GM23248 (cell line): ENCODE measurements around the gene GAS2. TPM values are rescaled to one million over a fixed set of nuclear protein-coding genes. Genes with fewer than 3 reads are reported as not detected.

Experiments
- DNase-seq: peaks from one replicate; pipeline ENCODE4 v3.0.0-alpha.2; 2015
- H2AFZ ChIP-seq: fragments of 200-600 bp; sonication (generic); 2 replicates; pipeline ENCODE4 v1.6.1; 2016; ENCODE audit warnings: antibody characterized with exemption
- H3F3A ChIP-seq: fragments of 200-600 bp; sonication (generic); 2 replicates; pipeline ENCODE4 v1.6.1; 2016; ENCODE audit warnings: mild to moderate bottlenecking, antibody characterized with exemption, mixed run types; ENCODE audit not compliant: insufficient read depth
- H3K27ac ChIP-seq: fragments of 200-600 bp; sonication (generic); 2 replicates; pipeline ENCODE4 v1.5.1; 2016; ENCODE audit warnings: mild to moderate bottlenecking
- H3K27me3 ChIP-seq: fragments of 200-600 bp; sonication (generic); replicated peaks from 2 replicates; pipeline ENCODE4 v1.6.1; 2016; ENCODE audit warnings: mild to moderate bottlenecking; ENCODE audit not compliant: insufficient read depth
- H3K36me3 ChIP-seq: fragments of 200-600 bp; sonication (generic); 2 replicates; pipeline ENCODE4 v1.6.1; 2016; ENCODE audit warnings: low read depth, mild to moderate bottlenecking
- H3K4me1 ChIP-seq: fragments of 200-600 bp; sonication (generic); 2 replicates; pipeline ENCODE4 v1.6.1; 2016; ENCODE audit warnings: mild to moderate bottlenecking; ENCODE audit not compliant: insufficient read depth
- H3K4me2 ChIP-seq: fragments of 200-600 bp; sonication (generic); one replicate; pipeline ENCODE4 v1.6.1; 2016; ENCODE audit warnings: mild to moderate bottlenecking; ENCODE audit not compliant: unreplicated experiment
- H3K4me3 ChIP-seq: fragments of 200-600 bp; sonication (generic); 2 replicates; pipeline ENCODE4 v1.5.1; 2016; ENCODE audit warnings: mild to moderate bottlenecking
- H3K79me2 ChIP-seq: fragments of 200-600 bp; sonication (generic); 2 replicates; pipeline ENCODE4 v1.6.1; 2016; ENCODE audit warnings: mild to moderate bottlenecking; ENCODE audit not compliant: insufficient read depth
- H3K9ac ChIP-seq: fragments of 200-600 bp; sonication (generic); 2 replicates; pipeline ENCODE4 v1.6.1; 2016; ENCODE audit warnings: mild to moderate bottlenecking
- H3K9me2 ChIP-seq: fragments of 200-600 bp; sonication (generic); 2 replicates; pipeline ENCODE4 v1.6.1; 2016; ENCODE audit warnings: mixed run types, mild to moderate bottlenecking, moderate library complexity; ENCODE audit not compliant: insufficient read depth
- H3K9me3 ChIP-seq: fragments of 200-600 bp; sonication (generic); one replicate; pipeline ENCODE4 v1.6.1; 2017; ENCODE audit warnings: low read depth
- H4K20me1 ChIP-seq: fragments of 200-600 bp; sonication (generic); 2 replicates; pipeline ENCODE4 v1.6.0; 2016; ENCODE audit not compliant: insufficient read depth
- EZH2 ChIP-seq: fragments of 200-600 bp; sonication (generic); IDR thresholded peaks from 2 replicates; pipeline ENCODE4 v1.6.1; 2018; ENCODE audit warnings: antibody characterized with exemption, mild to moderate bottlenecking; ENCODE audit not compliant: insufficient read depth, poor library complexity, severe bottlenecking
- EZH2phosphoT487 ChIP-seq: fragments of 200-600 bp; sonication (generic); IDR thresholded peaks from 2 replicates; pipeline ENCODE4 v1.6.1; 2018; ENCODE audit warnings: antibody characterized with exemption, moderate library complexity, mild to moderate bottlenecking, low read depth; ENCODE audit not compliant: insufficient read depth
- WGBS, 2 experiments: methylation state at CpG; one replicate each; pipeline ENCODE4 v1.1.6; 2015 to 2017; ENCODE audit warnings: low lambda C conversion rate in 2 of 2, low coverage in 1 of 2; ENCODE audit errors: missing lambda C conversion rate in 2 of 2; 5-methylcytosine and 5-hydroxymethylcytosine counted together
- in situ Hi-C: fragments of 300-500 bp; cut with MboI; formaldehyde crosslinking; loops from 2 replicates; pipeline ENCODE4 v1.15.0; 2020
- polyA plus RNA-seq: library from polyadenylated mRNA; unstranded; fragments of >200 nt; fragmentation: Nextera tagmentation; extraction: Ambion mirVana; gene quantifications from 2 replicates; pipeline ENCODE4 v1.2.1, GENCODE V29; 2016
- total RNA-seq: library from RNA; depleted of rRNA; stranded (reverse); fragments of >200 nt; shearing (Covaris generic); gene quantifications from 2 replicates; pipeline ENCODE4 v1.2.3, GENCODE V29; 2014

GAS2 gene
- total and polyA plus RNA-seq, 2 experiments from 2014 or later = 0.63 to 1.2 TPM

- no peak for TF ChIP-seq EZH2
- no peak for TF ChIP-seq EZH2phosphoT487
- Histone ChIP-seq H3K4me1 (no peaks in the 10 kb centered on the region), H3K36me3 (no peaks in the 10 kb centered on the region), H2AFZ (no peak overlapping the region), H3F3A (no peaks in the 10 kb centered on the region), H3K4me3 (no peak overlapping the region), H3K27ac (no peak overlapping the region), H3K27me3 (0 out of 2 replicates have a peak, but pooled peaks cover 4% of the 10 kb centered on the region), H3K9me3 (no peaks in the 10 kb centered on the region), H3K9me2 (no peaks in the 10 kb centered on the region; the same call in 1 of the 2 replicates), H3K4me2 (no peak overlapping the region), H4K20me1 (no peaks in the 10 kb centered on the region), H3K9ac (no peak overlapping the region), H3K79me2 (no peaks in the 10 kb centered on the region)
- 44 to 45% methylated on average over 3 of the region's 3 CpGs for WGBS, 2 experiments
- DNase-seq = no peak
- in situ Hi-C loops = no loop called here
Observed at GRCh38 chr11:22720457-22720856, 54.0 kb downstream of the GAS2 start.

- H3K27ac ChIP-seq = no peak overlapping the region
- H4K20me1 ChIP-seq = no peaks in the 10 kb centered on the region
- TF ChIP-seq EZH2phosphoT487 (no peak), EZH2 (no peak)
- H3K4me1 ChIP-seq = no peaks in the 10 kb centered on the region
- no peaks in the 10 kb centered on the region for H3K9me3 ChIP-seq
- H3K9me2 ChIP-seq = no peaks in the 10 kb centered on the region; the same call in 1 of the 2 replicates
- in situ Hi-C loops = no loop called here
- no peaks in the 10 kb centered on the region for H3K36me3 ChIP-seq
- H3K4me2 ChIP-seq = no peak overlapping the region
- no peak overlapping the region for H2AFZ ChIP-seq
- no peak overlapping the region for H3K4me3 ChIP-seq
- no peak for DNase-seq
- H3K27me3 ChIP-seq = 0 out of 2 replicates have a peak, but pooled peaks cover 4% of the 10 kb centered on the region
- 34% methylated on average over 3 of the region's 3 CpGs for WGBS, 2 experiments
- no peak overlapping the region for H3K9ac ChIP-seq
- no peaks in the 10 kb centered on the region for H3F3A ChIP-seq
- no peaks in the 10 kb centered on the region for H3K79me2 ChIP-seq
Observed at GRCh38 chr11:22723274-22723673, 56.9 kb downstream of the GAS2 start.

DNA sequence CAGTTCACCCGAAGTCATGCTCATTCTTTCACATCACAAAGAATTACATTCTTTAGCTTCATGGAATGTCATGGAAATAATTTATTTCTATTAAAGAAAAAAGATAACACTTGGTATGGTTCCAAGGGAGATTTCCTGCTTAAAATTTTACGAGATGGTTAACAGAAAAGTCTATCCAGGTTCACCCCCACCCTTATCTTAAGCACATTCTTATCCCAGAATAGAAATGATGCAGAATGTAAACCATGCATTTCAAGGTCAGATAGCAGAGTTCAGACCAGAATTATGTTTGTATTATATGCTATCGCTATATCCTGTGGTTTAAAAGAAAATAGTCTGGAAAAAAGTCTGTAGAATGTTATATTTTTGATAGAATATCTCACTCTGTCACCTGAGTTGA is 58.7 kb downstream of the GAS2 start:
- no peak overlapping the region for H3K27ac ChIP-seq
- no peak overlapping the region for H3K4me3 ChIP-seq
- DNase-seq = no peak
- no peaks in the 10 kb centered on the region for H3K4me1 ChIP-seq
- no peaks in the 10 kb centered on the region for H3K9me3 ChIP-seq
- no peaks in the 10 kb centered on the region for H3K36me3 ChIP-seq
- TF ChIP-seq EZH2phosphoT487 (no peak), EZH2 (no peak)
- 26 to 30% methylated on average over 3 of the region's 3 CpGs for WGBS, 2 experiments
- H3K79me2 ChIP-seq = no peaks in the 10 kb centered on the region
- no peak overlapping the region for H2AFZ ChIP-seq
- no peaks in the 10 kb centered on the region for H3K9me2 ChIP-seq
- H4K20me1 ChIP-seq = no peaks in the 10 kb centered on the region
- H3K9ac ChIP-seq = no peak overlapping the region
- in situ Hi-C loops = no loop called here
- no peak overlapping the region for H3K4me2 ChIP-seq
- H3F3A ChIP-seq = no peaks in the 10 kb centered on the region
- H3K27me3 ChIP-seq = 0 out of 2 replicates have a peak, but pooled peaks cover 6% of the 10 kb centered on the region

- Histone ChIP-seq H3K27me3 (0 out of 2 replicates have a peak, but pooled peaks cover 2% of the 10 kb centered on the region), H4K20me1 (no peaks in the 10 kb centered on the region), H3K4me2 (no peak overlapping the region), H2AFZ (no peak overlapping the region), H3K4me1 (no peaks in the 10 kb centered on the region), H3K9ac (no peak overlapping the region), H3K79me2 (no peaks in the 10 kb centered on the region), H3K4me3 (no peak overlapping the region), H3K9me2 (no peaks in the 10 kb centered on the region), H3K27ac (no peak overlapping the region), H3K9me3 (no peaks in the 10 kb centered on the region), H3F3A (no peaks in the 10 kb centered on the region), H3K36me3 (no peaks in the 10 kb centered on the region)
- 37 to 44% methylated on average over 3 of the region's 3 CpGs for WGBS, 2 experiments
- in situ Hi-C loops = no loop called here
- DNase-seq = no peak
- no peak for TF ChIP-seq EZH2
- TF ChIP-seq EZH2phosphoT487 = no peak
Observed at GRCh38 chr11:22728600-22729389, 62.4 kb downstream of the GAS2 start.
